BLaER1 (cell line): ENCODE results near the gene ZFYVE9.
"Not testable (repeated sequence)": the region's sequence is repeated elsewhere in the genome, so short reads cannot be mapped to it uniquely, and the experiment has no call there.

Source experiments
- H3K27ac ChIP-seq: shearing (Covaris generic); formaldehyde crosslinking; 2 replicates; pipeline ENCODE4 v1.8.1; 2022
- H3K27me3 ChIP-seq: shearing (Covaris generic); formaldehyde crosslinking; 2 replicates; pipeline ENCODE4 v1.8.1; 2022
- H3K36me3 ChIP-seq: shearing (Covaris generic); formaldehyde crosslinking; 2 replicates; pipeline ENCODE4 v1.8.1; 2022
- H3K4me1 ChIP-seq: shearing (Covaris generic); formaldehyde crosslinking; 2 replicates; pipeline ENCODE4 v1.8.1; 2022
- H3K4me2 ChIP-seq: shearing (Covaris generic); formaldehyde crosslinking; 2 replicates; pipeline ENCODE4 v1.8.1; 2022
- H3K4me3 ChIP-seq: shearing (Covaris generic); formaldehyde crosslinking; 2 replicates; pipeline ENCODE4 v1.8.1; 2022
- H3K9ac ChIP-seq: shearing (Covaris generic); formaldehyde crosslinking; 2 replicates; pipeline ENCODE4 v1.8.1; 2022
- H3K9me3 ChIP-seq: shearing (Covaris generic); formaldehyde crosslinking; 2 replicates; pipeline ENCODE4 v1.8.1; 2022
- H4K20me1 ChIP-seq: shearing (Covaris generic); formaldehyde crosslinking; 2 replicates; pipeline ENCODE4 v1.8.1; 2022
- Cebpa-rat ChIP-seq: shearing (Covaris generic); IDR thresholded peaks from 2 replicates; pipeline ENCODE4 v1.8.1; 2022

ZFYVE9 gene, protein sequence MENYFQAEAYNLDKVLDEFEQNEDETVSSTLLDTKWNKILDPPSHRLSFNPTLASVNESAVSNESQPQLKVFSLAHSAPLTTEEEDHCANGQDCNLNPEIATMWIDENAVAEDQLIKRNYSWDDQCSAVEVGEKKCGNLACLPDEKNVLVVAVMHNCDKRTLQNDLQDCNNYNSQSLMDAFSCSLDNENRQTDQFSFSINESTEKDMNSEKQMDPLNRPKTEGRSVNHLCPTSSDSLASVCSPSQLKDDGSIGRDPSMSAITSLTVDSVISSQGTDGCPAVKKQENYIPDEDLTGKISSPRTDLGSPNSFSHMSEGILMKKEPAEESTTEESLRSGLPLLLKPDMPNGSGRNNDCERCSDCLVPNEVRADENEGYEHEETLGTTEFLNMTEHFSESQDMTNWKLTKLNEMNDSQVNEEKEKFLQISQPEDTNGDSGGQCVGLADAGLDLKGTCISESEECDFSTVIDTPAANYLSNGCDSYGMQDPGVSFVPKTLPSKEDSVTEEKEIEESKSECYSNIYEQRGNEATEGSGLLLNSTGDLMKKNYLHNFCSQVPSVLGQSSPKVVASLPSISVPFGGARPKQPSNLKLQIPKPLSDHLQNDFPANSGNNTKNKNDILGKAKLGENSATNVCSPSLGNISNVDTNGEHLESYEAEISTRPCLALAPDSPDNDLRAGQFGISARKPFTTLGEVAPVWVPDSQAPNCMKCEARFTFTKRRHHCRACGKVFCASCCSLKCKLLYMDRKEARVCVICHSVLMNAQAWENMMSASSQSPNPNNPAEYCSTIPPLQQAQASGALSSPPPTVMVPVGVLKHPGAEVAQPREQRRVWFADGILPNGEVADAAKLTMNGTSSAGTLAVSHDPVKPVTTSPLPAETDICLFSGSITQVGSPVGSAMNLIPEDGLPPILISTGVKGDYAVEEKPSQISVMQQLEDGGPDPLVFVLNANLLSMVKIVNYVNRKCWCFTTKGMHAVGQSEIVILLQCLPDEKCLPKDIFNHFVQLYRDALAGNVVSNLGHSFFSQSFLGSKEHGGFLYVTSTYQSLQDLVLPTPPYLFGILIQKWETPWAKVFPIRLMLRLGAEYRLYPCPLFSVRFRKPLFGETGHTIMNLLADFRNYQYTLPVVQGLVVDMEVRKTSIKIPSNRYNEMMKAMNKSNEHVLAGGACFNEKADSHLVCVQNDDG (N-terminal part only)

DNA sequence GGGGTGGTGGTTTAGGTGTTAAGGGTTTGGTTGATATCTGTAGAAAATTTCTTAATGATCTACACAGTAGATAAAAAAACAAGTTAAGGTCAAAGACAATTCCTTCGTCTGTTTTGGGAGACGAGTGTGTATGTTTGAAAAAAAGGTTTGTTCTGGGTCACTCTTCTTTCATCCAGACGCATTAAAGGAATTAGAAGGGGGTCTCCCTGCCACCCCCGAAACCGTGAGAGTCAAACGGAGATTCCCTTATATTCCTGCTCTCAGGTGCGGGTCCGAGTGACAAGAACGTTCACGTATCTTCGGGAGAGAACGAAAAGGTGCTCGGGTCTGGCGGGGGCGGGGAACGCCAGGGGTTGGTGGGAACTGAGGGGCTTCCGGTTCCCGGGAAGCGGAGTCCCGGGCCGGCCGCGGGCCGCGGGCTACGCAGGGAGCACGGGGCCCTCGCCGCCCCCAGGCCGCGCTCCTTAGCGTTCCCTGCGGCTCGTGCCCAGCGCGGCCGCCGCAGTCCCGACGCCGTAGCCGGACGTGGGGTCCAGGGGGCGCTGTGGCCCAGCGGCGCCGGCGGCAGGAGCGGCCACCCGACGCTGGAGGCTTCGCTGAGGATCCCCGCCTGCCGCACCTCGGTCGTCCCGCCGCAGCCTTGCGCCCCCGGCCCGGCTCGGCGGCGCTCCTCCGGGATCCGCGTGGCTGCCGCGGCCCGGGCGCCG, at the start of gene ZFYVE9:
TSS of gene ZFYVE9 (plus strand) at position 577 of the 707 bp plus-strand sequence. CDS start 91,118 bp downstream, outside the sequence.
- peaks cover 29% of the 10 kb centered on the region for H3K4me1 ChIP-seq

DNA sequence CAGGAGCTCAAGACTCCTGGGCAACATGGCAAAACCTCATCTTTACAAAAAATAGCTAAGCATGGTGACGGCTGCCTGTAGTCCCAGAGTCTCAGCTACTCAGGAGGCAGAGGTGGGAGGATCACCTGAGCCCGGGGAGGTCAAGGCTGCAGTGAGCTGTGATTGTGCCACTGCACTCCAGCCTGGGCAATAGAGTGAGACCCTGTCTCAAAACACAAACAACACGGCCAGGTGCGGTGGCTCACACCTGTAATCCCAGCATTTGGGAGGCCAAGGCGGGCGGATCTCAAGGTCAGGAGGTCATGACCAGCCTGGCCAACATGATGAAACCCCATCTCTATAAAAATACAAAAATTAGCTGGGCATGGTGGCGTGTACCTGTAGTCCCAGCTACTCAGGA, 47.6 kb upstream of the ZFYVE9 start:
- H3K9ac ChIP-seq, H4K20me1 ChIP-seq, H3K27me3 ChIP-seq, H3K27ac ChIP-seq, H3K4me1 ChIP-seq, H3K9me3 ChIP-seq, H3K4me3 ChIP-seq, H3K4me2 ChIP-seq: not testable (repeated sequence)
- peaks cover 44% of the 10 kb centered on the region for H3K36me3 ChIP-seq

More for the DNA sequence above, at the start of gene ZFYVE9:
- TF ChIP-seq Cebpa-rat, result no peak
- H3K4me3 ChIP-seq, result peak within 1 kb of the TSS; percentile 96
- H3K9ac ChIP-seq, result peak within 1 kb of the TSS; percentile 97
- peak within 1 kb of the TSS; percentile 79 for H3K4me2 ChIP-seq
- H3K27me3 ChIP-seq, result no peaks in the 10 kb centered on the region
- H3K36me3 ChIP-seq, result no peaks in the 10 kb centered on the region
- H3K9me3 ChIP-seq, result no peaks in the 10 kb centered on the region
- peak within 1 kb of the TSS; percentile 97 for H3K27ac ChIP-seq
- peaks cover 28% of the 10 kb centered on the region for H4K20me1 ChIP-seq

DNA sequence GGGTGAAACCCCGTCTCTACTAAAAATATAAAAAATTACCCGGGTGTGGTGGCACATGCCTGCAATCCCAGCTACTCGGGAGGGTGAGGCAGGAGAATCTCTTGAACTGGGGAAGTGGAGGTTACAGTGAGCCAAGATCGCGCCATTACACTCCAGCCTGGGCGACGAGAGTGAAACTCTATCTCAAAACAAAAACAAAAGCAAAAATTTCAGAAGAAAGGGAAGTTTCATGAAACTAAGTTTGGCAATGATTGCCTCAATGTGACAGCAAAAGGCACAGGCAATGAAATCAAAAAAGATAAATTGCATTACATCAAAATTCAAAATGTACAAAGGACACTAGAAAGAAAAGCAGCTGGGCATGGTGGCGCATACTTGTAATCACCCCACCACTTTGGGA, 45.7 kb upstream of the ZFYVE9 start:
- no peak for TF ChIP-seq Cebpa-rat
- H3K27ac ChIP-seq, result no peak overlapping the region
- no peak overlapping the region for H3K9ac ChIP-seq
- H3K27me3 ChIP-seq, result no peaks in the 10 kb centered on the region
- H3K36me3 ChIP-seq, result peaks cover 26% of the 10 kb centered on the region
- no peaks in the 10 kb centered on the region for H3K9me3 ChIP-seq
- H3K4me2 ChIP-seq, result no peak overlapping the region
- no peaks in the 10 kb centered on the region for H3K4me1 ChIP-seq
- no peaks in the 10 kb centered on the region for H4K20me1 ChIP-seq
- H3K4me3 ChIP-seq, result no peak overlapping the region

DNA sequence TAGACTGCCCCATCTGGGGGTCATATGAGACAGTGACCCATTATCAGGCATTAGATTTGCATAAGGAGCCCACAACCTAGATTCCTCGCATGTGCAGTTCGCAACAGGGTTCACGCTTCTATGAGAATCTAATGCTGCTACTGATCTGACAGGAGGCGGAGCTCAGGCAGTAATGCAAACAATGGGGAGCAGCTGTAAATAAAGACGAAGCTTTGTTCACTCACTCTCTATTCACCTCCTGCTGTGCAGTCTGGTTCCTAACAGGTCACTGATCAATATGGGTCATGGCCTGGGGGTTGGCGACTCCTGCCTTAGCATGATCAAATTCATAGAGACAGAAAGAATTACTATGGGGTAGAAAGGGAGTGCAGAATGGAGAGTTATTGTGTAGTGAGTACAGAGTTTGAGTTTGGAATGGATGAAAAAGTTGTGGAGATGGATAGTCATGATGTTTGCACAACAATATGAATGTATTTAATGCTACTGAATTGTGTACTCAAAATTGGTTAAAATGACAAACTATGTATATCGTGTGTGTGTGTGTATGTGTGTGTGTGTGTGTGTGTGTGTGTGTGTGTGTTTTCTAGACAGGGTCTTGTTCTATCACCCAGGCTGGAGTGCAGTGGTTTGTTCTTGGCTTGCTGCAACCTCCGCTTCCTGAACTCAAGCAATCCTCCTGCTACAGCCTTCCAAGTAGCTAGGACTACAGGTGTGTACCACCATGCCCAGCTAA, 43.6 kb upstream of the ZFYVE9 start:
- H3K4me2 ChIP-seq, result no peak overlapping the region

DNA sequence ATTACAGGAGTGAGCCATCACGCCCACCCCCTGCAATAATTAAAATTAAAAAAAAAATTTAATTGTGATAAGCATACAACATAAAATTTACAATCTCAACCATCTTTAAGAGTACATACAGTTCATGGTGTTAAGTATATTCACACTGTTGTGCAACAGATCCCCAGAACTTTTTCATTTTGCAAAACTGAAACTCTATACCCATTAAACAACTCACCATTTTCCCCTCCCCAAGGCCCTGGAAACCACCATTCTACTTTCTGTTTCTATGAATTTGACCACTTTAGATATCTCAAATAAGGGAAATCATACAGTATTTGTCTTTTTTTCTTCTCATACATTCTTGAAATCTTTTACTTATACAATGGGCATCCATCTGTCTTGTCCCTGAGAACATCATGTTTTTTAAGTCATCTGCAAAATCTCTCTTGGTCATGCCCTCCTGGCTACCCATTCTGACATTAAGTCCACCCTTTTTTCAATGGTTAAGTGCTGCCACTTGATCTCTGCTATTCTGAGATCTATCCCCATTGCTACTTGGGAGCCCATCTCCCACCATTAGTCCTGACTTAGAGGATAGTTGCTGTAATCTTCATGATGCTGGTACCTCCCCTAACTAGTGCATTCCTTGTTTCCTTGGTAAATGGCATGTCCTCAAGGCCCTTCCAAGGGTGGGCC, 39.4 kb upstream of the ZFYVE9 start:
- TF ChIP-seq Cebpa-rat, result no peak
- Histone ChIP-seq H3K4me2 (no peak overlapping the region), H3K27ac (no peak overlapping the region), H3K9me3 (no peaks in the 10 kb centered on the region), H3K4me3 (no peak overlapping the region), H4K20me1 (no peaks in the 10 kb centered on the region), H3K4me1 (no peaks in the 10 kb centered on the region), H3K36me3 (no peaks in the 10 kb centered on the region), H3K9ac (no peak overlapping the region), H3K27me3 (no peaks in the 10 kb centered on the region)

More for the DNA sequence above, 43.6 kb upstream of the ZFYVE9 start:
- no peak for TF ChIP-seq Cebpa-rat
- H3K9ac ChIP-seq, result no peak overlapping the region
- no peaks in the 10 kb centered on the region for H3K4me1 ChIP-seq
- H3K27me3 ChIP-seq, result no peaks in the 10 kb centered on the region
- H3K36me3 ChIP-seq, result 0 out of 2 replicates have a peak, but pooled peaks cover 7% of the 10 kb centered on the region
- no peaks in the 10 kb centered on the region for H4K20me1 ChIP-seq
- no peak overlapping the region for H3K4me3 ChIP-seq
- no peaks in the 10 kb centered on the region for H3K9me3 ChIP-seq
- no peak overlapping the region for H3K27ac ChIP-seq

DNA sequence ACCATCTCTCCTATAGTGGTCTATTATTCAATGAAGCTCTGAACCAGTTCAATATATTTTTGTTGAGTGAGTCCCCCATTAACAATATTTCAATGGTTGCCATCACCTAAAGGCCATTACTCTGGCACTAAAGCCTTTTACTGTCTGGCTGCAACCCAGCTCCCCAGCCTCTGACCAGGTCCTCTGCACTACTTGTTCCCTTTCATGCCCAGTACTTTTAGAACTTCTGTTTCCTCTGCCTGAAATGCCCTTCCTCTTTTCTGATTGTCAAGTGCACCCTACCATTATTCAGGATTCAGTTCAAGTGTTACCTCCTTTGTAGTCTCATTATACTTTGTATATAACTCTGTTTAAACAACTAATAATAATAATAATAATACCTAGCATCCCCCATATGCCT, 30.4 kb upstream of the ZFYVE9 start:
- H3K4me2 ChIP-seq, result no peak overlapping the region
- no peaks in the 10 kb centered on the region for H4K20me1 ChIP-seq
- H3K4me1 ChIP-seq, result no peaks in the 10 kb centered on the region
- no peak overlapping the region for H3K4me3 ChIP-seq
- H3K27ac ChIP-seq, result no peak overlapping the region
- H3K27me3 ChIP-seq, result no peaks in the 10 kb centered on the region
- TF ChIP-seq Cebpa-rat, result no peak
- no peaks in the 10 kb centered on the region for H3K36me3 ChIP-seq
- no peaks in the 10 kb centered on the region for H3K9me3 ChIP-seq
- H3K9ac ChIP-seq, result no peak overlapping the region

DNA sequence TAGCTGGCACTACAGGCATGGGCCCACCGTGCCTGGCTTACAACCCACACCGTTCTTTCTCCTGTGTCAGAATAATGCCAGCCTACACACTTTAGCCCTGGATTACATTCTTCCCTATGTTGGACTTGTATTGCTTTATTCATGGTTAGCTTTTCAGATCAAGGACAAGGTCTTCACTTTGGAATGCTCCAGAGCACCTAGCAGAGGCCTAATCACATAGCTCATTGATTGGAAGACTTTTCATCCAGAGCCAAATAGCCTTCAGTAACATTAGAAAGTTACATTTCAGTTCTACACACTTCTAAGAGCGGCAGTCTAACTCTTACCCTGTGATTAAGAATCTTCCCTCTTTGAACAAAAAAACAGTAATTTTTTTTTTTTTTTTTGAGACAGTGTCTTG, 29.4 kb upstream of the ZFYVE9 start:
- Histone ChIP-seq H4K20me1 (no peaks in the 10 kb centered on the region), H3K4me3 (no peak overlapping the region), H3K4me2 (no peak overlapping the region), H3K4me1 (peaks cover 2% of the 10 kb centered on the region), H3K36me3 (no peaks in the 10 kb centered on the region), H3K9ac (no peak overlapping the region), H3K27ac (no peak overlapping the region), H3K27me3 (no peaks in the 10 kb centered on the region), H3K9me3 (no peaks in the 10 kb centered on the region)
- no peak for TF ChIP-seq Cebpa-rat

DNA sequence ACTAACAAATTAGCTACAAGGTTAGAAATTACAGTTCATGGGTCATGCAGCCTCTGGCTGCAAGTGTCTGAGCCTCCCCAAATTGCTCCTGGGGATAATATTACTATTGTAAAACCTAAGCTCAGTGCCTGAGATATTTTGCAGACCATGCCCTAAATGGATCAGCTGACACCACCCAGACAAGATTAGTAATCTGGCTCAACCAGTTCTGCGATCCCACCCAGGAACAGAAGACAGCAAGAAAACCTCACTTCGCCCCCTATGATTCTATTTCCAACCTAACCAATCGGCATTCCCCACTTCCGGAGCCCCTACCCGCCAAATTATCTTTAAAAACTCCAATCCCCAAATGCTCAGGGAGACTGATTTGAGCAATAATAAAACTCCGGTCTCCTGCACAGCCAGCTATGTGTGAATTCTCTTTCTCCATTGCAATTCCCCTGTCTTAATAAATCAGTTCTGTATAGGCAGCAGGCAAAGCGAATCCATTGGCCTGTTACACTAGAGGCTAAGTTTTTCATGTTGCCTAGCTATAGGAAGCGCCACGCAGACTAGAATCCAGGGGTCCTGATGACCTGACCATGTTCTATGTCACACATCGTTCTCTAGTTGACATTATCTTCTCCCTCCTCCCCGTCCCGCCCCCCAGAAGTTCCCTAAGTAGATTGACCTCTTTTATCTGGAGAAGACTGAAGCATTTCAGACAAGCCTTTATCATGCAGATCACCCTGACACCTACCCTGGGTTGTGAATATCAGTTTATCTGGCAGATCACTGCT, 22.4 kb upstream of the ZFYVE9 start:
- no peak overlapping the region for H3K4me2 ChIP-seq
- no peak for TF ChIP-seq Cebpa-rat
- H3K4me1 ChIP-seq, result peaks cover 6% of the 10 kb centered on the region
- no peak overlapping the region for H3K4me3 ChIP-seq
- H3K36me3 ChIP-seq, result no peaks in the 10 kb centered on the region
- H3K27me3 ChIP-seq, result no peaks in the 10 kb centered on the region
- H4K20me1 ChIP-seq, result no peaks in the 10 kb centered on the region
- H3K9me3 ChIP-seq, result no peaks in the 10 kb centered on the region
- no peak overlapping the region for H3K9ac ChIP-seq
- H3K27ac ChIP-seq, result no peak overlapping the region
